WTC11 (cell line): Measurements from ENCODE around the gene ATP11A. TPM values are rescaled to one million over a fixed set of nuclear protein-coding genes. Genes with fewer than 3 reads are reported as not detected.

Experiments used
- ATAC-seq: fragments of 200-7000 bp; cut with Tn5 transposase; 2 replicates; pipeline ENCODE4 v1.10.0; 2021; ENCODE audit warnings: mild to moderate bottlenecking, moderate library complexity
- CTCF ChIA-PET: fragments of 300-600 bp; sonication (Branson Sonifier 250); formaldehyde crosslinking; loops from one replicate; lab custom pipeline; 2021; ENCODE audit warnings: antibody characterized with exemption; lab: Charles Lee
- POLR2A ChIA-PET: fragments of 350-600 bp; sonication (Branson Sonifier 250); formaldehyde crosslinking; loops from one replicate; lab custom pipeline; 2021; ENCODE audit warnings: antibody characterized with exemption; lab: Charles Lee
- DNase-seq: peaks from one replicate; pipeline ENCODE4 v3.0.0; 2021; ENCODE audit warnings: low spot score
- H3K27ac Mint-ChIP-seq: 2 replicates; pipeline ENCODE4 v1.8.0; 2021; ENCODE audit warnings: mixed read lengths
- H3K27me3 Mint-ChIP-seq: 2 replicates; pipeline ENCODE4 v1.8.0; 2021; ENCODE audit warnings: low read depth, mild to moderate bottlenecking, moderate library complexity, mixed read lengths
- H3K36me3 Mint-ChIP-seq: 2 replicates; pipeline ENCODE4 v1.8.0; 2021; ENCODE audit warnings: mixed read lengths
- H3K4me1 Mint-ChIP-seq: 2 replicates; pipeline ENCODE4 v1.8.0; 2022; ENCODE audit warnings: mixed read lengths
- H3K4me3 Mint-ChIP-seq: 2 replicates; pipeline ENCODE4 v1.8.0; 2021; ENCODE audit warnings: mild to moderate bottlenecking, moderate library complexity, mixed read lengths
- H3K9me3 Mint-ChIP-seq: 2 replicates; pipeline ENCODE4 v1.8.0; 2021; ENCODE audit warnings: mixed read lengths
- ARID4B ChIP-seq: sonication (generic); formaldehyde crosslinking; IDR thresholded peaks from 2 replicates; pipeline ENCODE4 v1.8.0; 2023; ENCODE audit warnings: missing genetic modification reagents, mild to moderate bottlenecking, borderline replicate concordance
- ATF1 ChIP-seq: sonication (generic); formaldehyde crosslinking; IDR thresholded peaks from 2 replicates; pipeline ENCODE4 v1.8.1; 2023; ENCODE audit warnings: mild to moderate bottlenecking, moderate library complexity, missing genetic modification reagents
- ERG ChIP-seq: fragments of 250-450 bp; sonication (Bioruptor Pico); IDR thresholded peaks from 2 replicates; pipeline ENCODE4 v1.8.0; 2021; ENCODE audit warnings: mild to moderate bottlenecking
- ESRRA ChIP-seq: sonication (generic); formaldehyde crosslinking; IDR thresholded peaks from 2 replicates; pipeline ENCODE4 v1.8.1; 2022; ENCODE audit warnings: mild to moderate bottlenecking, missing genetic modification reagents, borderline replicate concordance
- GTF2I ChIP-seq: fragments of 250-450 bp; sonication (Bioruptor Pico); conservative IDR thresholded peaks from 2 replicates; pipeline ENCODE4 v1.4.0; 2021; ENCODE audit warnings: mild to moderate bottlenecking
- HMGXB4 ChIP-seq: sonication (generic); formaldehyde crosslinking; IDR thresholded peaks from 2 replicates; pipeline ENCODE4 v1.8.1; 2023; ENCODE audit warnings: mild to moderate bottlenecking, moderate library complexity, missing genetic modification reagents
- MAX ChIP-seq: sonication (generic); formaldehyde crosslinking; IDR thresholded peaks from 2 replicates; pipeline ENCODE4 v1.8.0; 2022; ENCODE audit warnings: mild to moderate bottlenecking, missing genetic modification reagents
- MXD4 ChIP-seq: fragments of 250-450 bp; sonication (Bioruptor Pico); IDR thresholded peaks from 2 replicates; pipeline ENCODE4 v1.8.0; 2021; ENCODE audit warnings: mild to moderate bottlenecking, moderate library complexity, borderline replicate concordance
- NFE2L1 ChIP-seq: sonication (generic); formaldehyde crosslinking; IDR thresholded peaks from 2 replicates; pipeline ENCODE4 v1.8.1; 2023; ENCODE audit warnings: missing genetic modification reagents
- RELA ChIP-seq: sonication (generic); formaldehyde crosslinking; IDR thresholded peaks from 2 replicates; pipeline ENCODE4 v1.8.1; 2022; ENCODE audit warnings: missing genetic modification reagents, mild to moderate bottlenecking, borderline replicate concordance
- SMAD3 ChIP-seq: sonication (generic); formaldehyde crosslinking; IDR thresholded peaks from 2 replicates; pipeline ENCODE4 v1.8.0; 2022; ENCODE audit warnings: missing genetic modification reagents, mild to moderate bottlenecking, borderline replicate concordance
- TCF7 ChIP-seq: sonication (generic); formaldehyde crosslinking; IDR thresholded peaks from 2 replicates; pipeline ENCODE4 v1.8.0; 2022; ENCODE audit warnings: mild to moderate bottlenecking, low read depth, missing genetic modification reagents, moderate library complexity
- TEAD4 ChIP-seq: sonication (generic); formaldehyde crosslinking; IDR thresholded peaks from 2 replicates; pipeline ENCODE4 v1.8.0; 2022; ENCODE audit warnings: mild to moderate bottlenecking, missing genetic modification reagents
- ZNF219 ChIP-seq: sonication (generic); formaldehyde crosslinking; IDR thresholded peaks from 2 replicates; pipeline ENCODE4 v1.8.0; 2023; ENCODE audit warnings: missing genetic modification reagents, mild to moderate bottlenecking, borderline replicate concordance
- ZNF263 ChIP-seq: sonication (generic); formaldehyde crosslinking; IDR thresholded peaks from 2 replicates; pipeline ENCODE4 v1.8.1; 2022; ENCODE audit warnings: low read depth, mild to moderate bottlenecking, moderate library complexity, missing genetic modification reagents
- ZNF423 ChIP-seq: fragments of 250-450 bp; sonication (Bioruptor Pico); IDR thresholded peaks from 2 replicates; pipeline ENCODE4 v2.1.2; 2022; ENCODE audit warnings: mild to moderate bottlenecking, moderate library complexity
- ZNF671 ChIP-seq: fragments of 250-450 bp; sonication (Bioruptor Pico); IDR thresholded peaks from 2 replicates; pipeline ENCODE4 v1.8.0; 2021; ENCODE audit warnings: mild to moderate bottlenecking
- total RNA-seq: library from RNA; stranded (reverse); gene quantifications from 3 replicates; pipeline ENCODE4 v1.2.3, GENCODE V29; 2021
- TF ChIP-seq, protein P1 (sequence below): fragments of 250-450 bp; sonication (Bioruptor Pico); conservative IDR thresholded peaks from 2 replicates; pipeline ENCODE4 v1.9.0; 2021; ENCODE audit warnings: mild to moderate bottlenecking
- TF ChIP-seq, protein P2 (sequence below): sonication (generic); formaldehyde crosslinking; IDR thresholded peaks from 2 replicates; pipeline ENCODE4 v1.8.0; 2022; ENCODE audit warnings: mild to moderate bottlenecking, missing genetic modification reagents

ATP11A gene
- total RNA-seq, 1 experiment from 2014 or later, result 100 TPM

DNA sequence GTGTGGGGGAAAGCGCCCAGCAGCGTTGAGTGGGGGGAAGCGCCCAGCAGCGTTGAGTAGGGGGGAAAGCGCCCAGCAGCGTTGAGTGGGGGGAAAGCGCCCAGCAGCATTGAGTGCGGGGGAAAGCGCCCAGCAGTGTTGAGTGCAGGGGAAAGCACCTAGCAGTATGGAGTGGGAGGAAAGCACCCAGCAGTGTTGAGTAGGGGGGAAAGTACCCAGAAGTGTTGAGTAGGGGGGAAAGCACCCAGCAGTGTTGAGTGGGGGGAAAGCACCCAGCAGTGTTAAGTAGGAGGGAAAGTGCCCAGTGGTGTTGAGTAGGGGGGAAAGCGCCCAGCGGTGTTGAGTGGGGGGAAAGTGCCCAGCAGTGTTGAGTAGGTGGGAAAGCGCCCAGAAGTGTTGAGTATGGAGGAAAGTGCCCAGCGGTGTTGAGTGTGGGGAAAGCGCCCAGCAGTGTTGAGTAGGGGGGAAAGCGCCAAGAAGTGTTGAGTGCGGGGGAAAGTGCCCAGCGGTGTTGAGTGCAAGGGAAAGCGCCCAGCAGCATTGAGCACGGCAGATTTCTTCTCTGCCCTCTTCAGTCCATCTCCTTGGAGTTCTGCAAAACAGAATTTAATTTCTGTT is 138.4 kb downstream of the ATP11A start (continued):
- TF ChIP-seq ESRRA (CRISPR knock-in tag) (no peak), ATF1 (CRISPR knock-in tag) (no peak), NFE2L1 (CRISPR knock-in tag) (no peak), ZNF423 (CRISPR knock-in tag) (no peak), RELA (CRISPR knock-in tag) (no peak), ERG (CRISPR knock-in tag) (no peak), ZNF263 (CRISPR knock-in tag) (no peak)
- TF ChIP-seq, protein P1, sequence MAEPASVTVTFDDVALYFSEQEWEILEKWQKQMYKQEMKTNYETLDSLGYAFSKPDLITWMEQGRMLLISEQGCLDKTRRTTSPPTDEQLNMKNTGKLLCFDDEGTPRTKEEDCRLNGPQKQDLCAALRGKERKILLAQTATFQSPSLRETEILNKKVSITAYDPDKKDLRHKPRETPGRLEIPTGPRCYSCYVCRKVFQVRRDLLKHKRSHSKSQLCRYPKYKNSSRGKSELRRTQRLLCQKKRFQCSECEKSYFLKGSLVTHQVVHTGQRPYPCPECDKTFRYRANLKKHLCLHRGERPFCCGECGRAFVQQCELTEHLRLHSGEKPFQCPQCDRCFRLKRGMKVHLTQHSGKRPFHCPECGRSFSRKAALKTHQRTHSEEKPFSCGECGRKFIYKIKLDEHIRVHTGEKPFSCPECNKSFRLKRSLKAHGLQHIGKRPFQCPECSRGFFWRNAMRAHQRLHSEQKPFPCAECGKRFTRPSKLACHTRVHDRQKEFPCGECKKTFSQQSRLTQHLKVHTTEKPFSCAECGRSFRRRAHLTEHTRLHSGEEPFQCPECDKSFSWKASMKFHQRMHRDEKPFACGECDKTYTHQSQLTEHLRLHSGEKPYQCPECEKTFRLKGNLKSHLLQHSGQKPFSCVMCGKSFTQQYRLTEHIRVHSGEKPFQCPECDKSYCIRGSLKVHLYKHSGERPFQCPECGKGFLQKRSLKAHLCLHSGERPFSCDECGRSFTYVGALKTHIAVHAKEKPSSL (CRISPR knock-in tag), result no peak
- TF ChIP-seq, all 79 proteins: peak for 0

DNA sequence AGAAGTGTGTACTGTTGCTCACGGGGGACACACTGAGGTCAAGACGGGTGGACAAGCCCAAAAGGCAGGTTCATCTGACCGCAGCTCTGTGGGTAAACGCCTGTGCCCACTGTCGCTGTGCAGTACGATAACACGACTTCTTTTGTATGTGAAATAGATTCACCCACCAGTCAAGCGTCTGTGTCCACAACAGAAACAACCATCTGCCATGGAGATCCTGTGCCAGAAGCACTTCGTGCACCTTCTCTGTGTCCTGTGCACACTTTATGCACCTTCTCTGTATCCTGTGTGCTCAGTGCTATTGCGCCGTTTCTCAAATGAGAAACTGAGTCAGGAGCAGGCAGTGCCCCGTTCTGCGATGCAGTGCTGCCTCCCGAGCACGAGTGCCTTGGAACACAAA is 138.9 kb downstream of the ATP11A start:
- ATAC-seq, result no peak
- Mint-ChIP-seq H3K4me3 (no peak overlapping the region), H3K27me3 (no peaks in the 10 kb centered on the region), H3K36me3 (peaks cover 92% of the 10 kb centered on the region), H3K4me1 (no peaks in the 10 kb centered on the region), H3K27ac (peak overlapping the region; percentile 78)
- no peak for DNase-seq
- CTCF ChIA-PET, result no interaction called here
- TF ChIP-seq, protein P2, sequence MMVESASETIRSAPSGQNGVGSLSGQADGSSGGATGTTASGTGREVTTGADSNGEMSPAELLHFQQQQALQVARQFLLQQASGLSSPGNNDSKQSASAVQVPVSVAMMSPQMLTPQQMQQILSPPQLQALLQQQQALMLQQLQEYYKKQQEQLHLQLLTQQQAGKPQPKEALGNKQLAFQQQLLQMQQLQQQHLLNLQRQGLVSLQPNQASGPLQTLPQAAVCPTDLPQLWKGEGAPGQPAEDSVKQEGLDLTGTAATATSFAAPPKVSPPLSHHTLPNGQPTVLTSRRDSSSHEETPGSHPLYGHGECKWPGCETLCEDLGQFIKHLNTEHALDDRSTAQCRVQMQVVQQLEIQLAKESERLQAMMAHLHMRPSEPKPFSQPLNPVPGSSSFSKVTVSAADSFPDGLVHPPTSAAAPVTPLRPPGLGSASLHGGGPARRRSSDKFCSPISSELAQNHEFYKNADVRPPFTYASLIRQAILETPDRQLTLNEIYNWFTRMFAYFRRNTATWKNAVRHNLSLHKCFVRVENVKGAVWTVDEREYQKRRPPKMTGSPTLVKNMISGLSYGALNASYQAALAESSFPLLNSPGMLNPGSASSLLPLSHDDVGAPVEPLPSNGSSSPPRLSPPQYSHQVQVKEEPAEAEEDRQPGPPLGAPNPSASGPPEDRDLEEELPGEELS (CRISPR knock-in tag), result no peak
- TF ChIP-seq ZNF219 (no peak), TEAD4 (no peak), ARID4B (no peak), MAX (CRISPR knock-in tag) (no peak)
- TF ChIP-seq, all 79 proteins: peak for 0
- POLR2A ChIA-PET, result no interaction called here
- H3K9me3 Mint-ChIP-seq, result no peaks in the 10 kb centered on the region

DNA sequence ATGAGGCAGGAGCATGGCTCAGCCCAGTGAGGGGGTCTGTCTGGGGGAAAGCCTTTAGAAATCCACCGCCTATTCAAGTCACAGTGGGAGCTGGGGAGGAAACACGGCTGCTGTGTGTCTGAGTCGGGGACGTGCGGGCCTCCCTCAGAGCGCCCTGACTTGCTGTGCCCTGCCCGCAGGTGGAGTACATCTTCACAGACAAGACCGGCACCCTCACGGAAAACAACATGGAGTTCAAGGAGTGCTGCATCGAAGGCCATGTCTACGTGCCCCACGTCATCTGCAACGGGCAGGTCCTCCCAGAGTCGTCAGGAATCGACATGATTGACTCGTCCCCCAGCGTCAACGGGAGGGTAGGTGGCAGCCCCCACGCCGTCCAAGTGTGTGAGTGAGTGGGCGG is 141.4 kb downstream of the ATP11A start:
- H3K36me3 Mint-ChIP-seq, result peaks cover 89% of the 10 kb centered on the region
- no peak overlapping the region for H3K27ac Mint-ChIP-seq
- no peaks in the 10 kb centered on the region for H3K4me1 Mint-ChIP-seq
- no peaks in the 10 kb centered on the region for H3K9me3 Mint-ChIP-seq
- CTCF ChIA-PET, result no interaction called here
- H3K27me3 Mint-ChIP-seq, result no peaks in the 10 kb centered on the region
- no peak overlapping the region for H3K4me3 Mint-ChIP-seq
- DNase-seq (no peak), ATAC-seq (no peak)
- POLR2A ChIA-PET, result no interaction called here
- TF ChIP-seq HMGXB4 (CRISPR knock-in tag), result no peak
- TF ChIP-seq SMAD3 (CRISPR knock-in tag), result no peak
- TF ChIP-seq ZNF671, result no peak
- no peak for TF ChIP-seq TCF7 (CRISPR knock-in tag)
- TF ChIP-seq MXD4 (CRISPR knock-in tag), result no peak
- TF ChIP-seq, protein P2 (CRISPR knock-in tag), result no peak
- no peak for TF ChIP-seq GTF2I (CRISPR knock-in tag)
